HepG2 (cell line): ENCODE results near the gene INAFM1. TPM values are rescaled to one million over a fixed set of nuclear protein-coding genes. Genes with fewer than 3 reads are reported as not detected.

ENCODE experiments used
- BATF2 ChIP-seq: sonication (generic); formaldehyde crosslinking; IDR thresholded peaks from 2 replicates; pipeline ENCODE4 v1.8.0; 2022; ENCODE audit warnings: mild to moderate bottlenecking, missing genetic modification reagents, moderate library complexity
- HDAC6 ChIP-seq: fragments of 200-600 bp; sonication (generic); IDR thresholded peaks from 2 replicates; pipeline ENCODE4 v1.7.0; 2017; ENCODE audit warnings: mild to moderate bottlenecking, antibody characterized with exemption, low read length, low read depth
- HMG20A ChIP-seq: IDR thresholded peaks from 2 replicates; pipeline ENCODE4 v1.6.1; 2016; ENCODE audit warnings: borderline replicate concordance
- HOXD1 ChIP-seq: sonication (generic); formaldehyde crosslinking; IDR thresholded peaks from 2 replicates; pipeline ENCODE4 v1.5.0; 2020; ENCODE audit warnings: missing genetic modification reagents
- KDM6A ChIP-seq: IDR thresholded peaks from 2 replicates; pipeline ENCODE4 v1.6.1; 2016; ENCODE audit warnings: low read depth
- MEF2D ChIP-seq: sonication (generic); formaldehyde crosslinking; IDR thresholded peaks from 2 replicates; pipeline ENCODE4 v1.5.1; 2020; ENCODE audit warnings: mild to moderate bottlenecking, missing genetic modification reagents
- PATZ1 ChIP-seq: sonication (generic); formaldehyde crosslinking; IDR thresholded peaks from 2 replicates; pipeline ENCODE4 v1.4.0; 2020; ENCODE audit warnings: missing genetic modification reagents
- PAX8 ChIP-seq: sonication (generic); formaldehyde crosslinking; IDR thresholded peaks from 2 replicates; pipeline ENCODE4 v1.8.0; 2022; ENCODE audit warnings: mild to moderate bottlenecking, missing genetic modification reagents, borderline replicate concordance
- REST ChIP-seq, 2 experiments: IDR thresholded peaks; 2 replicates each; pipeline ENCODE4 v1.6.1; 2011 to 2012; ENCODE audit warnings: low read length in 2 of 2, borderline replicate concordance in 1 of 2, low read depth in 1 of 2, mild to moderate bottlenecking in 1 of 2, moderate library complexity in 1 of 2
- REXO4 ChIP-seq: sonication (generic); formaldehyde crosslinking; IDR thresholded peaks from 2 replicates; pipeline ENCODE4 v1.8.0; 2022; ENCODE audit warnings: missing genetic modification reagents, mild to moderate bottlenecking, borderline replicate concordance
- RXRA ChIP-seq: sonication (generic); formaldehyde crosslinking; IDR thresholded peaks from 2 replicates; pipeline ENCODE4 v1.5.1; 2020; ENCODE audit warnings: missing genetic modification reagents
- SOX6 ChIP-seq, 2 experiments: fragments of 450-650 bp in 1 of 2; sonication (generic) in 1 of 2; formaldehyde crosslinking in 1 of 2; IDR thresholded peaks; 2 replicates each; pipeline versions ENCODE4 v1.4.0 to v1.6.1; 2017 to 2020; ENCODE audit warnings: antibody characterized with exemption in 1 of 2, mild to moderate bottlenecking in 1 of 2, missing genetic modification reagents in 1 of 2
- ZNF737 ChIP-seq: sonication (generic); formaldehyde crosslinking; IDR thresholded peaks from 2 replicates; pipeline ENCODE4 v1.5.0; 2020; ENCODE audit warnings: missing genetic modification reagents, mild to moderate bottlenecking, borderline replicate concordance
- ZNF776 ChIP-seq: sonication (generic); formaldehyde crosslinking; IDR thresholded peaks from 2 replicates; pipeline ENCODE4 v1.4.0; 2020; ENCODE audit warnings: mild to moderate bottlenecking, missing genetic modification reagents
- polyA plus RNA-seq, 8 experiments: library from polyadenylated mRNA; depleted of rRNA in 3 of 8; stranded (reverse) in 7 of 8; unstranded in 1 of 8; fragments of >200 nt; fragmentation: Illumina TruSeq in 4 of 8; extraction: Trizol in 4 of 8; gene quantifications; 2 replicates each; pipeline versions ENCODE4 v1.2.1 to v1.2.3, GENCODE V29; 2011 to 2016; ENCODE audit warnings: low read depth in 4 of 8, missing spikeins in 1 of 8, mixed read lengths in 1 of 8; ENCODE audit not compliant: insufficient read depth in 1 of 8
- total RNA-seq, 5 experiments: library from RNA; depleted of rRNA; stranded (reverse); fragments of >200 nt; fragmentation: Illumina TruSeq; extraction: Trizol; gene quantifications; 2 replicates each; pipeline ENCODE4 v1.2.3, GENCODE V29; 2016; ENCODE audit warnings: low read depth in 1 of 5
- TF ChIP-seq, protein P1 (sequence below), 2 experiments: sonication (generic) in 1 of 2; formaldehyde crosslinking in 1 of 2; IDR thresholded peaks; 2 replicates each; pipeline versions ENCODE4 v1.4.0 to v1.6.1; 2016 to 2020; ENCODE audit warnings: borderline replicate concordance in 1 of 2, low read depth in 1 of 2, mild to moderate bottlenecking in 1 of 2, missing genetic modification reagents in 1 of 2

The INAFM1 gene
- total and polyA plus RNA-seq, 2 of the 13 experiments (the other 11 are each of a cell fraction or from before 2014, with no cell fraction given): 0.88 to 1.9 TPM

DNA sequence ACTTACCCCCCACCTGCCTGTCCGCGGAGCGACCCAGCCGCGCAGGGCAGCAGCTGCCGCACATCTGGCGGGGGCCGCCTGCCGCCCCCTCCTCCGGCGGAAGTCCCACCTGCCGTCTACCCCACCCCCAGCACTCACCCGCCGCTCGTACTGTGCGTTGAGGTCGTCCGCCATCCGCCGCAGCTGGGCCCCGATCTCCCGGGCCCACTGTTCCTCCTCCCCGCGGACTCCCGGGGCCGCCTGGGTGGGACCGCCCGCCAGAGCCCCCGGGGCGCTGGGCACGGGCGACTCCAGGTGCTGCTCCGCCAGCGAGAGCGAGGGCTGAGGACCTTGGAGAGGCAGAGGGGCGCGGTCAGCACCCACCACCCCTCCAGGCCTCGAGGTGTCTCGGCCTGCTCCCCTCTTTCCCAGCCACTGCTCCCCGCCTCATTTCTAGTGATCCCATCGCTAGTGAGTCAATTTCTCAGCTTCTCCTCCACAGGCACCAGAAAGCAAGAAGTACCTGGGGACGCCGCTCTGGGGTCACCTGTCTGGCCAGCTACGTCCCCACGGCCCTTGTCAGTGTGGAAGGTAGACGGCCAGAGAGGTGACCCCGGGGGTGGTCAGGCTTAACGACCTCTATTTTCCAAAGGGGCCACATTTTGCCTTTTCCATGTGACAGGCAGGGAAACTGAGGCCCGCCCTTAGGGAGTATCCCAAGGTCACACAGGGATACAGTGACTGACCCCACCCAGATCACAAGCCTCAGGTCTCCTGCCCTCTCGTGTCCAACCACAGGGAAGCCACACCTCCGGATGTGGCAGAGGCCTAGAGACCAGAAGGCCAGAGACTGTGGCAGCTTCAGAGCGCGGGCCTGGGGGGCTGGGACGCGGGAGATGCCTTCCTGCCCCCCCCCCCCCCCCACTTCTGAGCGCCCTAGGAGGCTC, 48.0 kb upstream of the INAFM1 start (continued):
- TF ChIP-seq REST (IDR thresholded peaks at IDR 0.05; ENCODE audit: borderline replicate concordance in 1 of 2, low read depth in 1 of 2, low read length in 2 of 2) (no peak), BATF2 (CRISPR knock-in tag) (no peak), RXRA (CRISPR knock-in tag) (peak; percentile 84), ZNF737 (CRISPR knock-in tag) (no peak), MEF2D (CRISPR knock-in tag) (no peak; the same call in 1 of the 2 replicates), PAX8 (no peak), ZNF776 (CRISPR knock-in tag) (no peak), KDM6A (CRISPR knock-in tag) (no peak), REXO4 (CRISPR knock-in tag) (no peak), HDAC6 (no peak), SOX6 (IDR thresholded peaks at IDR 0.05) (no peak), SOX6 (CRISPR knock-in tag; IDR thresholded peaks at IDR 0.05) (no peak), PATZ1 (CRISPR knock-in tag) (peak; percentile 94), HOXD1 (CRISPR knock-in tag) (no peak), HMG20A (CRISPR knock-in tag) (no peak)
- TF ChIP-seq, protein P1, sequence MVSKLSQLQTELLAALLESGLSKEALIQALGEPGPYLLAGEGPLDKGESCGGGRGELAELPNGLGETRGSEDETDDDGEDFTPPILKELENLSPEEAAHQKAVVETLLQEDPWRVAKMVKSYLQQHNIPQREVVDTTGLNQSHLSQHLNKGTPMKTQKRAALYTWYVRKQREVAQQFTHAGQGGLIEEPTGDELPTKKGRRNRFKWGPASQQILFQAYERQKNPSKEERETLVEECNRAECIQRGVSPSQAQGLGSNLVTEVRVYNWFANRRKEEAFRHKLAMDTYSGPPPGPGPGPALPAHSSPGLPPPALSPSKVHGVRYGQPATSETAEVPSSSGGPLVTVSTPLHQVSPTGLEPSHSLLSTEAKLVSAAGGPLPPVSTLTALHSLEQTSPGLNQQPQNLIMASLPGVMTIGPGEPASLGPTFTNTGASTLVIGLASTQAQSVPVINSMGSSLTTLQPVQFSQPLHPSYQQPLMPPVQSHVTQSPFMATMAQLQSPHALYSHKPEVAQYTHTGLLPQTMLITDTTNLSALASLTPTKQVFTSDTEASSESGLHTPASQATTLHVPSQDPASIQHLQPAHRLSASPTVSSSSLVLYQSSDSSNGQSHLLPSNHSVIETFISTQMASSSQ (IDR thresholded peaks at IDR 0.05; ENCODE audit: low read depth): no peak
- TF ChIP-seq, protein P1 (CRISPR knock-in tag; IDR thresholded peaks at IDR 0.05; ENCODE audit: borderline replicate concordance): no peak
